GM12878 (cell line): Measurements from ENCODE around the gene ALDH6A1. TPM values are rescaled to one million over a fixed set of nuclear protein-coding genes. Genes with fewer than 3 reads are reported as not detected.

Experiments used
- CHD1 ChIP-seq: IDR thresholded peaks from 2 replicates; pipeline ENCODE4 v1.6.1; 2012; ENCODE audit warnings: low read depth, low read length, improper control_type of control experiment
- EED ChIP-seq: sonication (generic); IDR thresholded peaks from 2 replicates; pipeline ENCODE4 v1.6.1; 2016; ENCODE audit warnings: antibody characterized with exemption, low read depth
- IKZF2 ChIP-seq, 2 experiments: fragments of 450-650 bp; IDR thresholded peaks; 2 replicates each; pipeline ENCODE4 v1.6.1; 2017; ENCODE audit warnings: mild to moderate bottlenecking in 2 of 2, moderate library complexity in 2 of 2
- KDM1A ChIP-seq: fragments of 200-600 bp; sonication (generic); IDR thresholded peaks from 2 replicates; pipeline ENCODE4 v1.6.1; 2016; ENCODE audit warnings: borderline replicate concordance
- MEF2A ChIP-seq: IDR thresholded peaks from 2 replicates; pipeline ENCODE4 v1.6.1; 2011; ENCODE audit warnings: low read depth, mild to moderate bottlenecking, low read length, moderate library complexity; ENCODE audit not compliant: insufficient read depth
- MYC ChIP-seq: IDR thresholded peaks from 2 replicates; pipeline ENCODE4 v1.6.1; 2011; ENCODE audit warnings: mild to moderate bottlenecking, low read length, moderate library complexity, inconsistent platforms; ENCODE audit not compliant: insufficient read depth, insufficient replicate concordance, insufficient read length, severe bottlenecking
- NR2F1 ChIP-seq: fragments of 450-650 bp; conservative IDR thresholded peaks from 2 replicates; pipeline ENCODE4 v1.6.1; 2017; ENCODE audit warnings: mild to moderate bottlenecking
- NRF1 ChIP-seq: conservative IDR thresholded peaks from 2 replicates; pipeline ENCODE4 v1.6.1; 2011; ENCODE audit warnings: mild to moderate bottlenecking, low read depth, low read length, improper control_type of control experiment
- PML ChIP-seq: IDR thresholded peaks from 2 replicates; pipeline ENCODE4 v1.6.1; 2012; ENCODE audit warnings: low read length, inconsistent platforms
- POLR2AphosphoS5 ChIP-seq: IDR thresholded peaks from 2 replicates; pipeline ENCODE4 v1.6.1; 2011; ENCODE audit warnings: mild to moderate bottlenecking, low read length, inconsistent platforms
- RBBP5 ChIP-seq: fragments of 200-600 bp; sonication (generic); conservative IDR thresholded peaks from 2 replicates; pipeline ENCODE4 v1.6.1; 2016
- SIN3A ChIP-seq: IDR thresholded peaks from 2 replicates; pipeline ENCODE4 v1.6.1; 2012; ENCODE audit warnings: low read depth, low read length, improper control_type of control experiment
- SIX5 ChIP-seq: IDR thresholded peaks from 2 replicates; pipeline ENCODE4 v1.6.1; 2011; ENCODE audit warnings: mild to moderate bottlenecking, low read depth, low read length, moderate library complexity; ENCODE audit not compliant: severe bottlenecking
- SMAD1 ChIP-seq: fragments of 450-650 bp; IDR thresholded peaks from 2 replicates; pipeline ENCODE4 v1.6.1; 2018; ENCODE audit warnings: mild to moderate bottlenecking, low read depth; ENCODE audit not compliant: partially characterized antibody
- STAT1 ChIP-seq: fragments of 450-650 bp; conservative IDR thresholded peaks from 2 replicates; pipeline ENCODE4 v1.6.1; 2014; ENCODE audit warnings: antibody characterized with exemption, mild to moderate bottlenecking
- TBL1XR1 ChIP-seq: IDR thresholded peaks from 2 replicates; pipeline ENCODE4 v1.6.1; 2012; ENCODE audit warnings: low read depth, low read length, improper control_type of control experiment
- TCF3 ChIP-seq: IDR thresholded peaks from 2 replicates; pipeline ENCODE4 v1.6.1; 2012; ENCODE audit warnings: low read depth, mild to moderate bottlenecking, low read length, borderline replicate concordance; ENCODE audit not compliant: insufficient read depth
- ZNF274 ChIP-seq: IDR thresholded peaks from one replicate; pipeline ENCODE4 v1.8.0; 2011; ENCODE audit not compliant: insufficient read length, insufficient read depth
- ZNF384 ChIP-seq: IDR thresholded peaks from 2 replicates; pipeline ENCODE4 v1.6.1; 2012; ENCODE audit warnings: low read depth, mild to moderate bottlenecking, low read length, improper control_type of control experiment, borderline replicate concordance
- ZNF622 ChIP-seq: fragments of 450-650 bp; IDR thresholded peaks from 2 replicates; pipeline ENCODE4 v1.6.1; 2017; ENCODE audit warnings: mild to moderate bottlenecking, inconsistent platforms
- polyA plus RNA-seq, 11 experiments: library from polyadenylated mRNA; depleted of rRNA in 4 of 11; unstranded in 6 of 11; stranded (reverse) in 5 of 11; fragments of >200 nt; fragmentation: Nextera tagmentation in 4 of 11; fragmentation: Illumina TruSeq in 1 of 11; extraction: Ambion mirVana in 4 of 11; extraction: Trizol in 1 of 11; gene quantifications; 1 replicate in 1 of 11; 2 replicates in 10 of 11; pipeline versions ENCODE4 v1.2.1 to v1.2.3, GENCODE V29; 2011 to 2016; ENCODE audit warnings: inconsistent platforms in 2 of 11, missing spikeins in 2 of 11, low read depth in 1 of 11
- total RNA-seq, 4 experiments: library from RNA; depleted of rRNA in 3 of 4; stranded (reverse); fragments of >200 nt in 3 of 4; fragmentation: Illumina TruSeq in 1 of 4; extraction: Trizol in 1 of 4; gene quantifications; 2 replicates each; pipeline versions ENCODE4 v1.2.1 to v1.2.3, GENCODE V29; 2013 to 2021
- TF ChIP-seq, protein P1 (sequence below): IDR thresholded peaks from 2 replicates; pipeline ENCODE4 v1.6.1; 2011; ENCODE audit warnings: mild to moderate bottlenecking, low read depth, low read length, moderate library complexity; ENCODE audit not compliant: insufficient replicate concordance
- TF ChIP-seq, protein P2 (sequence below): IDR thresholded peaks from 2 replicates; pipeline ENCODE4 v1.6.1; 2012; ENCODE audit warnings: low read depth, low read length, improper control_type of control experiment
- TF ChIP-seq, protein P3 (sequence below): fragments of 450-650 bp; conservative IDR thresholded peaks from 2 replicates; pipeline ENCODE4 v1.6.1; 2017; ENCODE audit warnings: mild to moderate bottlenecking, moderate library complexity
- TF ChIP-seq, protein P4 (sequence below): fragments of 450-650 bp; IDR thresholded peaks from 2 replicates; pipeline ENCODE4 v1.6.1; 2016; ENCODE audit warnings: mild to moderate bottlenecking
- TF ChIP-seq, protein P5 (sequence below): fragments of 450-650 bp; IDR thresholded peaks from 2 replicates; pipeline ENCODE4 v1.6.1; 2017; ENCODE audit warnings: borderline replicate concordance

Gene ALDH6A1
- total and polyA plus RNA-seq, 10 of the 15 experiments (the other 5 are each of a cell fraction or from before 2014, with no cell fraction given) = 6.3 to 23.4 (median 9.8) TPM

DNA sequence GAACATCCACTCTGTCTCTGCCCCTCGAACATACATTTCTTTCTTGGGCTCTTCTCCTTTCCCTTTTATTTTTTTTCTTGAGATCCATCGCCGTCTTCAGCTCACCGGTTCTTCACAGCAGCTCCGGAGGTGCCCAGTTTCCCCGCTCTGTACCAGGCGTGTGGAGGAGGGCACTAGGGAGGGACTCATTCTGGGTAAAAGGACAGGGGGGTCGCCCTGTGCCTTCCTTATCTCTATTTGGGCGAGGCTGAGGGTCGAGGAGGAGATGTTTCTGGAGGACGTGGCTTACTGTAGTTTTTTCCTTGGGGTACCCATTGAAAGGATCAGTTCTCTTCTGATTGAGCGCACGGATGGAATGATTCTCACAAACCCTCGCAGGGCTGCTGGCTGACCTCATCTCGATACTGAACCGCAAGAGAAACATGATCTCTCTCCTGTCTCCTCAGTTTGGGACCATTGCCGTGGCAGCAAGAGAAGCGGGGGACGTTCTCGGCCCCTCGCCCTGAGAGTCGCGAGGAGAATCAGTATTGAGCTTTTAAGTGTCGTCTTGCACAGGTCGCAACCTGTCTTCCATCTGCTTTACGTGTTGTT, 889 bp upstream of the ALDH6A1 start (continued):
- TF ChIP-seq SIN3A (0 out of 2 replicates have a peak, but pooled peaks have one; percentile 41), EED (no peak; the same call in 1 of the 2 replicates), MYC (no peak), NR2F1 (no peak), PML (no peak), MEF2A (no peak), RBBP5 (no peak), IKZF2 (IDR thresholded peaks at IDR 0.05) (no peak), ZNF384 (no peak), SMAD1 (peak; percentile 44), TBL1XR1 (no peak), KDM1A (no peak), ZNF274 (no peak), STAT1 (no peak), NRF1 (no peak), CHD1 (no peak), TCF3 (no peak), SIX5 (no peak), ZNF622 (no peak), POLR2AphosphoS5 (peak; percentile 46; the same call in 1 of the 2 replicates)
- TF ChIP-seq, protein P1, sequence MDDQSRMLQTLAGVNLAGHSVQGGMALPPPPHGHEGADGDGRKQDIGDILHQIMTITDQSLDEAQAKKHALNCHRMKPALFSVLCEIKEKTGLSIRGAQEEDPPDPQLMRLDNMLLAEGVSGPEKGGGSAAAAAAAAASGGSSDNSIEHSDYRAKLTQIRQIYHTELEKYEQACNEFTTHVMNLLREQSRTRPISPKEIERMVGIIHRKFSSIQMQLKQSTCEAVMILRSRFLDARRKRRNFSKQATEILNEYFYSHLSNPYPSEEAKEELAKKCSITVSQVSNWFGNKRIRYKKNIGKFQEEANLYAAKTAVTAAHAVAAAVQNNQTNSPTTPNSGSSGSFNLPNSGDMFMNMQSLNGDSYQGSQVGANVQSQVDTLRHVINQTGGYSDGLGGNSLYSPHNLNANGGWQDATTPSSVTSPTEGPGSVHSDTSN = no peak
- TF ChIP-seq, protein P2, sequence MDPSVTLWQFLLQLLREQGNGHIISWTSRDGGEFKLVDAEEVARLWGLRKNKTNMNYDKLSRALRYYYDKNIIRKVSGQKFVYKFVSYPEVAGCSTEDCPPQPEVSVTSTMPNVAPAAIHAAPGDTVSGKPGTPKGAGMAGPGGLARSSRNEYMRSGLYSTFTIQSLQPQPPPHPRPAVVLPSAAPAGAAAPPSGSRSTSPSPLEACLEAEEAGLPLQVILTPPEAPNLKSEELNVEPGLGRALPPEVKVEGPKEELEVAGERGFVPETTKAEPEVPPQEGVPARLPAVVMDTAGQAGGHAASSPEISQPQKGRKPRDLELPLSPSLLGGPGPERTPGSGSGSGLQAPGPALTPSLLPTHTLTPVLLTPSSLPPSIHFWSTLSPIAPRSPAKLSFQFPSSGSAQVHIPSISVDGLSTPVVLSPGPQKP = no peak
- TF ChIP-seq, protein P3, sequence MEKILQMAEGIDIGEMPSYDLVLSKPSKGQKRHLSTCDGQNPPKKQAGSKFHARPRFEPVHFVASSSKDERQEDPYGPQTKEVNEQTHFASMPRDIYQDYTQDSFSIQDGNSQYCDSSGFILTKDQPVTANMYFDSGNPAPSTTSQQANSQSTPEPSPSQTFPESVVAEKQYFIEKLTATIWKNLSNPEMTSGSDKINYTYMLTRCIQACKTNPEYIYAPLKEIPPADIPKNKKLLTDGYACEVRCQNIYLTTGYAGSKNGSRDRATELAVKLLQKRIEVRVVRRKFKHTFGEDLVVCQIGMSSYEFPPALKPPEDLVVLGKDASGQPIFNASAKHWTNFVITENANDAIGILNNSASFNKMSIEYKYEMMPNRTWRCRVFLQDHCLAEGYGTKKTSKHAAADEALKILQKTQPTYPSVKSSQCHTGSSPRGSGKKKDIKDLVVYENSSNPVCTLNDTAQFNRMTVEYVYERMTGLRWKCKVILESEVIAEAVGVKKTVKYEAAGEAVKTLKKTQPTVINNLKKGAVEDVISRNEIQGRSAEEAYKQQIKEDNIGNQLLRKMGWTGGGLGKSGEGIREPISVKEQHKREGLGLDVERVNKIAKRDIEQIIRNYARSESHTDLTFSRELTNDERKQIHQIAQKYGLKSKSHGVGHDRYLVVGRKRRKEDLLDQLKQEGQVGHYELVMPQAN = peak; percentile 96
- TF ChIP-seq, protein P4, sequence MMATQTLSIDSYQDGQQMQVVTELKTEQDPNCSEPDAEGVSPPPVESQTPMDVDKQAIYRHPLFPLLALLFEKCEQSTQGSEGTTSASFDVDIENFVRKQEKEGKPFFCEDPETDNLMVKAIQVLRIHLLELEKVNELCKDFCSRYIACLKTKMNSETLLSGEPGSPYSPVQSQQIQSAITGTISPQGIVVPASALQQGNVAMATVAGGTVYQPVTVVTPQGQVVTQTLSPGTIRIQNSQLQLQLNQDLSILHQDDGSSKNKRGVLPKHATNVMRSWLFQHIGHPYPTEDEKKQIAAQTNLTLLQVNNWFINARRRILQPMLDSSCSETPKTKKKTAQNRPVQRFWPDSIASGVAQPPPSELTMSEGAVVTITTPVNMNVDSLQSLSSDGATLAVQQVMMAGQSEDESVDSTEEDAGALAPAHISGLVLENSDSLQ = no peak
- TF ChIP-seq, protein P5, sequence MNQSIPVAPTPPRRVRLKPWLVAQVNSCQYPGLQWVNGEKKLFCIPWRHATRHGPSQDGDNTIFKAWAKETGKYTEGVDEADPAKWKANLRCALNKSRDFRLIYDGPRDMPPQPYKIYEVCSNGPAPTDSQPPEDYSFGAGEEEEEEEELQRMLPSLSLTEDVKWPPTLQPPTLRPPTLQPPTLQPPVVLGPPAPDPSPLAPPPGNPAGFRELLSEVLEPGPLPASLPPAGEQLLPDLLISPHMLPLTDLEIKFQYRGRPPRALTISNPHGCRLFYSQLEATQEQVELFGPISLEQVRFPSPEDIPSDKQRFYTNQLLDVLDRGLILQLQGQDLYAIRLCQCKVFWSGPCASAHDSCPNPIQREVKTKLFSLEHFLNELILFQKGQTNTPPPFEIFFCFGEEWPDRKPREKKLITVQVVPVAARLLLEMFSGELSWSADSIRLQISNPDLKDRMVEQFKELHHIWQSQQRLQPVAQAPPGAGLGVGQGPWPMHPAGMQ = no peak
